ENCODE data around the gene GABRG3. TPM values are rescaled to one million over a fixed set of nuclear protein-coding genes. Genes with fewer than 3 reads are reported as not detected.

GABRG3 gene
- total RNA-seq, 1 experiment from 2014 or later: 0.15 TPM

DNA sequence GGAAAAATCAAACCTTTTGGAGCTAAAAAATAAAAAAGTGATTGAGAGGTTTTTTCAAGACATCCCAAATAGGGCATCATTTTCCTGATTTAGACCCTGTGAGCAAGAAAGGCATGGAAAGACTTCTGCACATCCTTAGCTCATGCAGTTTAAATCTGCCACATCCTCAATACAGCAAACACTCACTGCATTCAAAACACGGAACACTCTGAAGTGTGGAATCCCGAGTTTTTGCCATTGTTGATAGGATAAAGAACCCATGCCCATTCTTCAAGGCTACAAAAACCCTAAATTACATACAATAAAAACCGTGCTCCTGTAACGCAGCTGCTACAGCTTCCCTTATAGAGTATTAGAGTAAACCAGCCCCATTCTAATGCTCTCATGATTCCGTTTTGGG is 346.8 kb downstream of the GABRG3 start:
- Histone ChIP-seq H3K27me3 (ENCODE audit: insufficient read depth, low read length) (no peaks in the 10 kb centered on the region), H3K27ac (ENCODE audit: insufficient read length, low read depth, low read length) (no peak overlapping the region), H3K4ac (ENCODE audit: low read depth, low read length) (no peak overlapping the region), H2BK120ac (ENCODE audit: low read depth, low read length, poor library complexity, severe bottlenecking) (no peak overlapping the region), H3K23me2 (ENCODE audit: insufficient read length, low read depth, low read length, poor library complexity, severe bottlenecking) (no peaks in the 10 kb centered on the region), H3K9ac (ENCODE audit: extremely low read depth, insufficient read length, low read length) (no peak overlapping the region), H2BK12ac (ENCODE audit: insufficient read length, low read depth, low read length) (no peak overlapping the region), H3K14ac (ENCODE audit: insufficient read depth, low read length) (no peak overlapping the region), H4K8ac (replicated peaks; ENCODE audit: insufficient read length, low read depth, low read length) (no peak overlapping the region), H4K91ac (ENCODE audit: insufficient read length, low read depth, low read length) (no peak overlapping the region), H3K79me2 (ENCODE audit: insufficient read depth, low read length) (no peaks in the 10 kb centered on the region), H3T11ph (ENCODE audit: low read length) (no peak overlapping the region), H2BK15ac (ENCODE audit: low read depth, low read length) (no peak overlapping the region), H3K18ac (ENCODE audit: insufficient read length, low read depth, low read length) (no peak overlapping the region), H2BK20ac (ENCODE audit: low read depth, low read length, poor library complexity, severe bottlenecking) (no peak overlapping the region), H2AFZ (ENCODE audit: low read length) (no peak overlapping the region), H4K5ac (ENCODE audit: insufficient read length, low read depth, low read length) (no peak overlapping the region), H4K20me1 (ENCODE audit: control insufficient read depth, insufficient read depth, insufficient read length) (no peaks in the 10 kb centered on the region), H3K56ac (ENCODE audit: insufficient read length, low read depth, low read length) (no peak overlapping the region), H3K4me1 (ENCODE audit: insufficient read depth, low read length) (no peaks in the 10 kb centered on the region), H3K9me3 (ENCODE audit: control insufficient read depth, low read depth, low read length) (no peaks in the 10 kb centered on the region), H3K23ac (ENCODE audit: insufficient read length, low read depth, low read length) (no peak overlapping the region), H3K79me1 (ENCODE audit: insufficient read depth, low read depth, low read length, poor library complexity, severe bottlenecking) (no peaks in the 10 kb centered on the region), H2BK5ac (ENCODE audit: insufficient read length, low read length) (no peak overlapping the region), H2AK5ac (ENCODE audit: insufficient read length, low read length) (no peak overlapping the region), H3K4me2 (ENCODE audit: insufficient read depth, insufficient read length, low read length) (no peak overlapping the region)
- WGBS (ENCODE audit: extremely low coverage, insufficient read length, low lambda C conversion rate): no CpG with 5 or more reads among the region's 5 CpGs
- no peaks in the 10 kb centered on the region for H3K36me3 Mint-ChIP-seq (ENCODE audit: insufficient read depth in 1 of 3, low read depth in 3 of 3)
- no peak overlapping the region for H3K4me3 Mint-ChIP-seq
- no peaks in the 10 kb centered on the region; the same call in 1 of the 2 replicates for H3K27me3 Mint-ChIP-seq (ENCODE audit: low read depth)
- no peaks in the 10 kb centered on the region for H3K9me3 Mint-ChIP-seq
- no peak overlapping the region for H3K27ac Mint-ChIP-seq
- no peak for TF ChIP-seq CTCF (conservative IDR thresholded peaks at IDR 0.05)
- DNase-seq: no peak
- peaks cover 6 to 8% of the 10 kb centered on the region in 2 experiments for H3K4me1 Mint-ChIP-seq
